Pancreas (tissue), 10 donors: Measurements from ENCODE around the gene RNF224. TPM values are rescaled to one million over a fixed set of nuclear protein-coding genes. Genes with fewer than 3 reads are reported as not detected.
A peak's percentile ranks its signal among the peaks of the same experiment; 100 is the strongest.

Source experiments
- ATAC-seq, 4 donors: fragments of 200-7000 bp; cut with Tn5 transposase; one replicate each; pipeline versions ENCODE4 v1.8.0 to v1.9.1; 2020; ENCODE audit warnings: mild to moderate bottlenecking in 4 of 4, moderate library complexity in 4 of 4
- DNase-seq, 6 donors: peaks; one replicate each; pipeline ENCODE4 v3.0.0-alpha.2; 2020
- FAIRE-seq: peaks from 2 replicates; lab custom pipeline; 2012; peaks lifted over from hg19 to GRCh38; lab: Jason Lieb, UNC
- H3K27ac ChIP-seq, 4 donors: fragments of 200-600 bp; sonication (generic); 1 replicate in 3 of 4; 2 replicates in 1 of 4; pipeline versions ENCODE4 v1.5.0 to v1.8.0; 2020
- H3K27me3 ChIP-seq, 4 donors: fragments of 200-600 bp; one replicate each; pipeline ENCODE4 v1.8.0; 2021
- H3K36me3 ChIP-seq, 3 donors: fragments of 200-600 bp; sonication (generic) in 1 of 3; one replicate each; pipeline versions ENCODE4 v1.5.0 to v1.8.0; 2020 to 2021
- H3K4me1 ChIP-seq, 3 donors: fragments of 200-600 bp; one replicate each; pipeline ENCODE4 v1.8.0; 2021
- H3K4me3 ChIP-seq, 4 donors: fragments of 200-600 bp; sonication (generic) in 2 of 4; one replicate each; pipeline versions ENCODE4 v1.5.0 to v1.8.0; 2020 to 2021
- H3K9me3 ChIP-seq, 4 donors: fragments of 200-600 bp; one replicate each; pipeline ENCODE4 v1.8.0; 2021
- WGBS, 2 donors: extraction: QIAGEN DNeasy Blood & Tissue Kit; methylation state at CpG; one replicate each; pipeline ENCODE4 v1.1.7; 2013; 5-methylcytosine and 5-hydroxymethylcytosine counted together
- intact Hi-C, 3 donors: fragments of 100-400 bp; cut with DNase I; formaldehyde crosslinking; loops; one replicate each; pipeline versions ENCODE4 v1.11.1 to v1.14.2; 2022
- polyA plus RNA-seq, 2 donors: library from polyadenylated mRNA; stranded (reverse); fragments of 200-250 nt; gene quantifications; one replicate each; pipeline ENCODE4 v1.2.3, GENCODE V29; 2013
- total RNA-seq, 6 donors: library from RNA; stranded (reverse); fragmentation: NEBNext Ultra II Directional in 4 of 6; extraction: Animal tissue kit (Norgen Biotek cat#: 25700) in 4 of 6; gene quantifications; one replicate each; pipeline versions ENCODE4 v1.2.1 to v1.2.4, GENCODE V29; 2021 to 2023
- TF ChIP-seq, protein P1 (sequence below), 4 donors: fragments of 200-600 bp; sonication (generic) in 3 of 4; IDR thresholded peaks; one replicate each; pipeline versions ENCODE4 v1.5.0 to v1.8.0; 2021; ENCODE audit warnings: antibody characterized with exemption in 4 of 4
- donor health status: healthy with polysubstance abuse.
- donor health status: DM: no; HTN: no; CAD: no; lungs with moderate emphysema.
- donor health status: DM: no; HTN: no; CAD: no.
- donor health status: control.
- donor health status: control.
- donor health status: Bipolar disorder and iron deficiency.
- donor health status: DM: yes; HTN: yes; CAD: no.
- donor health status: DM: no; HTN: no; CAD: no.
- donor health status: DM: no; HTN: no; CAD: no.
- donor health status: DM: yes; HTN: yes; CAD: no.

Gene RNF224
- total and polyA plus RNA-seq, 8 donors = 0.09 to 0.61 (median 0.61) TPM; not detected in 5

DNA sequence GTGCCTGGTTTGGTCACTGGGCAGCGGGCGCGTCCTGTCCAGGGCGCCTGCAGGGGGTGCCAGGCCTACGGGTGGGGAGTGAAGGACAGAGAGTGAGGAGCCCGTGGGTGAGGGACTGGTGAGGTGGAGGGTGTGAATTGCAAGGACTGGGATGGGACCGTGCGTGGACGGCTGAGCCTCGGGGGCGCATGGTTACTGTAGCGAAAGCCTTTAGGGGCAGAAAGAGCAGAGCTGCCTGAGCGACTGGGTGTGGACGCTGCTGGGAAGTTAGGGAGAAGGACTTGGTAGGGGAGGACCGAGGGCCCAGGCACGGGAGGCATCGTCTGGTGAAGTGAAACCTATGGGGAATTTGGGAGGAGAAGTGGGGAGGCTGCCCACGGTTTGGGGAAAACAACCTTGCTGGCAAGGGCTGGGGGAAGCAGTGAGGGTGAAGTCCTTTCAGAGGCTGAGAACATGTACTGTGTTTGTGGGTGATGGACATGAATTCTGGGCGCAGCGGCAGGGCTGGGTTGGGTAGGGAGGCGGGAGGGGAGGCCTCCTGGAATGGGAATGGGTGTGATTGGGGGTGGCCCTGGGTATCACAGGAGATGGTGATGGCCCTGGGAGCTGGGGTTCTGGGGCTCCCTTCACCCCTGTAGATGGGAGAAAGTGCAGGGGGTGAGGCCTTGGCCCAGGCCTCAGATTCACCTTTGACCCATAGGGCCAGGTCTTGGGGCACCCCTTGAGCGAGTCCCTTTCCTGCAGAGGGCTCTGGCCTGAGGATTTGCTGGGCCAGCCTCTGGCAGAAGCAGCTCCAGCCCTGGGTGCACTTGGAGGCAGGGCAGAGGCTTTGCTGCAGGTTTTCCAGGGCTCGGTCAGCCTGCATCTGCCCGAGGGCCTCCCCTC, 48.5 kb downstream of the RNF224 start:
- no peaks in the 10 kb centered on the region for H3K27me3 ChIP-seq
- H3K36me3 ChIP-seq = peaks cover 7 to 11% (median 11%) of the 10 kb centered on the region in 3 donors
- peak overlapping the region in 3 of 4 donors; percentile 76 to 91 (median 82) for H3K27ac ChIP-seq
- 85 to 92% methylated on average over 24 of the region's 24 CpGs for WGBS, 2 donors
- H3K9me3 ChIP-seq = no peaks in the 10 kb centered on the region
- peak in 1 of 6 donors; percentile 15 for DNase-seq
- H3K4me3 ChIP-seq = no peak overlapping the region
- no peak for ATAC-seq
- TF ChIP-seq, protein P1, sequence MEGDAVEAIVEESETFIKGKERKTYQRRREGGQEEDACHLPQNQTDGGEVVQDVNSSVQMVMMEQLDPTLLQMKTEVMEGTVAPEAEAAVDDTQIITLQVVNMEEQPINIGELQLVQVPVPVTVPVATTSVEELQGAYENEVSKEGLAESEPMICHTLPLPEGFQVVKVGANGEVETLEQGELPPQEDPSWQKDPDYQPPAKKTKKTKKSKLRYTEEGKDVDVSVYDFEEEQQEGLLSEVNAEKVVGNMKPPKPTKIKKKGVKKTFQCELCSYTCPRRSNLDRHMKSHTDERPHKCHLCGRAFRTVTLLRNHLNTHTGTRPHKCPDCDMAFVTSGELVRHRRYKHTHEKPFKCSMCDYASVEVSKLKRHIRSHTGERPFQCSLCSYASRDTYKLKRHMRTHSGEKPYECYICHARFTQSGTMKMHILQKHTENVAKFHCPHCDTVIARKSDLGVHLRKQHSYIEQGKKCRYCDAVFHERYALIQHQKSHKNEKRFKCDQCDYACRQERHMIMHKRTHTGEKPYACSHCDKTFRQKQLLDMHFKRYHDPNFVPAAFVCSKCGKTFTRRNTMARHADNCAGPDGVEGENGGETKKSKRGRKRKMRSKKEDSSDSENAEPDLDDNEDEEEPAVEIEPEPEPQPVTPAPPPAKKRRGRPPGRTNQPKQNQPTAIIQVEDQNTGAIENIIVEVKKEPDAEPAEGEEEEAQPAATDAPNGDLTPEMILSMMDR (IDR thresholded peaks at IDR 0.05) = no peak
- intact Hi-C loops = loop anchor here in 1 of 3 donors (10.0 kb wide), 1 partner anchor 249 kb away; no protein-coding TSS in a partner anchor
- FAIRE-seq = no peak
- peaks cover 0 to 10% (median 8%) of the 10 kb centered on the region in 3 donors for H3K4me1 ChIP-seq

GRCh38 chr9:137276473-137277328, 49.4 kb downstream of the RNF224 start:
- WGBS, 2 donors = 47 to 51% methylated on average over 30 of the region's 30 CpGs
- peak; percentile 54 to 64 (median 60) for ATAC-seq
- TF ChIP-seq, protein P1 (IDR thresholded peaks at IDR 0.05) = no peak
- Histone ChIP-seq H3K27me3 (no peaks in the 10 kb centered on the region), H3K27ac (peak overlapping the region; percentile 76 to 91 (median 86)), H3K4me1 (peaks cover 0 to 10% (median 8%) of the 10 kb centered on the region in 3 donors), H3K9me3 (no peaks in the 10 kb centered on the region), H3K36me3 (peaks cover 7 to 11% (median 11%) of the 10 kb centered on the region in 3 donors), H3K4me3 (peak overlapping the region in 3 of 4 donors; percentile 23 to 45 (median 34))
- DNase-seq = peak in 5 of 6 donors; percentile 57 to 84 (median 73)
- intact Hi-C loops = loop anchor here in 1 of 3 donors (10.0 kb wide), 1 partner anchor 248 kb away; no protein-coding TSS in a partner anchor
- FAIRE-seq = no peak

- intact Hi-C loops = loop anchor here in 1 of 3 donors (10.0 kb wide), 1 partner anchor 247 kb away; no protein-coding TSS in a partner anchor
- Histone ChIP-seq H3K4me3 (peak within 1 kb of the TSS; percentile 10 to 45 (median 28)), H3K27ac (peak within 1 kb of the TSS; percentile 76 to 91 (median 86)), H3K4me1 (peaks cover 0 to 10% (median 8%) of the 10 kb centered on the region in 3 donors), H3K27me3 (no peaks in the 10 kb centered on the region), H3K36me3 (peaks cover 3 to 5% (median 5%) of the 10 kb centered on the region in 3 donors), H3K9me3 (no peaks in the 10 kb centered on the region)
- DNase-seq = peak; percentile 65 to 89 (median 77)
- TF ChIP-seq, protein P1 (IDR thresholded peaks at IDR 0.05) = no peak
- FAIRE-seq = no peak
- 48 to 51% methylated on average over 21 to 25 of the region's 25 CpGs for WGBS, 2 donors
- ATAC-seq = peak; percentile 55 to 78 (median 77)
Observed at GRCh38 chr9:137277329-137278041, 50.2 kb downstream of the RNF224 start, which contains the start of gene TOR4A. Gene TOR4A, plus strand, starts transcription at chr9:137277726. Its CDS starts 964 bp downstream, at chr9:137278690.

GRCh38 chr9:137278061-137278701, 50.9 kb downstream of the RNF224 start:
- H3K27me3 ChIP-seq = no peaks in the 10 kb centered on the region
- ATAC-seq (peak in 1 of 4 donors; percentile 4), FAIRE-seq (no peak), DNase-seq (peak in 4 of 6 donors; percentile 27 to 78 (median 58))
- H3K4me1 ChIP-seq = peaks cover 0 to 10% (median 8%) of the 10 kb centered on the region in 3 donors
- no peaks in the 10 kb centered on the region for H3K9me3 ChIP-seq
- TF ChIP-seq, protein P1 (IDR thresholded peaks at IDR 0.05) = no peak
- WGBS, 2 donors = 48 to 51% methylated on average over 32 to 54 of the region's 54 CpGs
- peak overlapping the region; percentile 76 to 91 (median 86) for H3K27ac ChIP-seq
- intact Hi-C loops = loop anchor here in 1 of 3 donors (10.0 kb wide), 1 partner anchor 247 kb away; no protein-coding TSS in a partner anchor
- no peaks in the 10 kb centered on the region for H3K36me3 ChIP-seq
- H3K4me3 ChIP-seq = peak overlapping the region; percentile 10 to 45 (median 28)
